ENCODE data around the gene CORO7. TPM values are rescaled to one million over a fixed set of nuclear protein-coding genes. Genes with fewer than 3 reads are reported as not detected.
"Not testable (repeated sequence)": the region's sequence is repeated elsewhere in the genome, so short reads cannot be mapped to it uniquely, and the experiment has no call there.

CORO7 gene
- total RNA-seq, 1 donor from 2014 or later = 45.0 TPM

DNA sequence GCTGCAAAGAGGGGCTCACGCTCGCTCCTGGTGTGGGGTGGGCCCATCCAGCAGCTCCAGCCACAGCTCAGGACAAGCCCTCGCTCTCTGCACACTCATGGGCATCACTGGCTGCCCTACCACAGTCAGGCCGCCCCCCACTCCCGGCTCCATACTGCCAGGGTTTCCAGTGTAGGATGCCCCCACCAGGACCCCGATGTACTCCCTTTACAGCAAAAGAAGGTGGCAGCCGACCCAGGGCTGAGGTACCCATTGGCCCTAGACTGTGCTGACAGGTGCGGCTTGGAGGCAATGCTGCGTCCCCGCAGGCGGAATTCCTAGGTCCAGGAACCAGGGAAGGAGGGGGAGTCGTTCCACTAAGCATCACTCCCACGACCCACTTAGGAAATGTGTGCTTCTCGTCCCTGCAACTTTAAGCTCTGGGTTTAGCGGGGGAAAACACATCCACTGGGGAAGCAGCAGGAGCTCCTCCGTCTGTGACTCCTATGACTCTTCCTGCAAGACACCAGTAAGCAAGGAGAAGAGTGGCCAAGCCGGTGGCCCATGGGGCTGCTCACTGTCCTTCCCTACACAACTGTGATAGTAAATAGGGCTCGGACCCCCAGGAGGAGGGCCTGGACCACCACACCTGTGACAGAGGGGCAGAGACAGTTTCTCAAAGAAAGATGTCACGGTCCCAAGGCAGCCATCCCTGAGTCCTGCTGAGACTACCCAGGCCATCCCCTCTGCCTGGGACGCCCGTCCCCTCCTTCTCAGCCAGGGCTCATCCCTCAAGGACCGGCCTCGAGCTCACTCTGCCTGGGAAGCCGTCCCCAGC, 13.1 kb downstream of the CORO7 start:
- no peak for DNase-seq (ENCODE audit: low spot score)

GRCh38 chr16:4402439-4403132, 13.8 kb downstream of the CORO7 start:
- no peak for DNase-seq (ENCODE audit: low spot score)

- no peak for DNase-seq (ENCODE audit: low spot score)
These were observed 14.9 kb downstream of the CORO7 start for GRCh38 chr16:4401510-4401909.

DNA sequence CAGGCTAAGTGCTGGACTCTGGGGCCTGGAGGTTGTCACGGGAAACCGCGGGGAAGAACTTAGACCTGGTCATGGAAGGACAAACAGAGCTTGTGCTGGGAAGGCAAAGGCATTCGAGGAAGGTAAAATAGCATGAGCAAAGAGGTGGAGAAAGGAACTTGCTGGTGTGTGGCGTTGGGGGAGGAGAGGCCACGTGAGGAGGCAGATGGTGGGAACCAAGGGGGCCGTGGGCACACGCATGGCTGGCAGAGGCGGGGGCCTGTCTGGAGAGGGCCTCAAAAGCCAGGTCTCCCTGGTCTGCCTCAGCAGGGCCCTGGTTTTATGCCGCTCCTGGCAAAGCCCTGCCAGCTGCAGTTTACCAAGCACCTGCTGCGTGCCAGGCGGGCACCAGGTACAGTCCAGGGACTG, 15.3 kb downstream of the CORO7 start:
- DNase-seq (ENCODE audit: low spot score) = no peak

- no peak for DNase-seq (ENCODE audit: low spot score)
These were observed 17.2 kb downstream of the CORO7 start for GRCh38 chr16:4399001-4399730.

DNA sequence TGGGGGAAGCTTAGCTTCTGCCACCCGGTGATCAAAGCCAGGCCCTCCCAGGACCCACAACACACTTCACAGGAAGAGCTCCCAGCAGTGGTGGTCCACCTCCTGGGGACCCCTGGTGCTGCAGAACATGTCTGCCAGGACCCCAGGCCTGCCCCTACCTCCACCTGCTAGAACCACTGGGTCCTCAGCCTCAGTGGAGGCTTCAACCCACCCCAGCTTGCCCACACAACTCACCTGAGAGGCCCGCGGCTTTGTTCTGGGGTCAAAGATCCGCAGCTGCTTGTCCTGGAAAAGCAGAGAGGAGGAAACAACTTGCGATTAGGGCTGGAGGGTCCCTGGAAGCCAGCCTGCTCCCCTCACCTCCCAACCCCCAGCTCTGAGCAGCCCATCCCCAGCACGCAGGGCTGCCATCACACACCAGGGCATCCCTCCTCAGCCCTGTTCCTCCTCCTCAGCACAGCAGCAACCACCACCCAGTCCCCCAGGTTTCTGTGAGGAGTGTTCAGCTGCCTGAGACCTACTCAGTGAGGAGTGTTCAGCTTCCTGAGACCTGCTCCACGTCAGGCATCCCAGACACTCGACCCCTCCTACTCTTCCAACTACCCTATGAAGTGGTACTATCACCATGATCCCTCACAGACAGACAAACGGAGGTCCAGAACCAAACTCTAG, 21.2 kb downstream of the CORO7 start:
- DNase-seq (ENCODE audit: low spot score) = no peak

GRCh38 chr16:4393850-4394249, 22.5 kb downstream of the CORO7 start:
- DNase-seq (ENCODE audit: low spot score) = not testable (repeated sequence)

GRCh38 chr16:4393240-4393600, 23.2 kb downstream of the CORO7 start:
- no peak for DNase-seq (ENCODE audit: low spot score)

- DNase-seq (ENCODE audit: low spot score) = no peak
These were observed 23.8 kb downstream of the CORO7 start for GRCh38 chr16:4392382-4393239.

DNA sequence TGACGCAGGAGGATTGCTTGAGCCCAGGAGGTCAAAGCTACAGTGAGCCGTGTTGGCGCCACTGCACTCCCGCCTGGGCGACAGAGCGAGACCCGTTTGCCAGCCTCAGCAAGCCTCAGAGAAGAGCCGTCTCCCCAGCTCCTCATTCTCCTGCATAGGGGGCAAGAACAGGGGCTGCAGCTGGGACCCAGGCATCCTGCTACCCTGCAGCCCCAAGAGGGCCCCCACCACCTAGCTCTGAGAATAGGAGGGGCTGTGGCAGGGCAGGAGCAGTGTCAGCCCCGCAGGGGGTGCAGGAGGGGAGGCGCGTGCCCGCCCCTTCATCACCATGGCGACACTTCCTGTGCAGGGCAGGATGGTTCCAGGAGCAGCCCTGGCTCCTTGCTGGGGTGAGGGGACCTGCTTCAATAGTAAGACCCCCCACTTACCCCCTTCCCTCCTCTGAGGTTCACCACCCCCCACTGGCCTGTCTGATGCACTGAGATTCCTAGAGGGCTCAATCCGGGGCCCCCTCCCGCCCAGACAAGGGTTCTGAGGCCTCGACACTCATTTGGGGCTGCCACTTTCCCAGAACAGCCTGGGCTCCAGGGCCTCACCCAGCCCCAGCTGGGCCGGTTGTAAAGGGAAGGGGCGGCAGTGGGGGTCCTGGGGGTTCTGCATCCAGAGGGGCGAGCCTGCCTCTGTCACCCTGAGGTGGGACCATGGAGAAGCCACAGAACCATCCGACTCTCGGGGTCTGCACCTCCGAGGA, 24.6 kb downstream of the CORO7 start:
- no peak for DNase-seq (ENCODE audit: low spot score)

DNA sequence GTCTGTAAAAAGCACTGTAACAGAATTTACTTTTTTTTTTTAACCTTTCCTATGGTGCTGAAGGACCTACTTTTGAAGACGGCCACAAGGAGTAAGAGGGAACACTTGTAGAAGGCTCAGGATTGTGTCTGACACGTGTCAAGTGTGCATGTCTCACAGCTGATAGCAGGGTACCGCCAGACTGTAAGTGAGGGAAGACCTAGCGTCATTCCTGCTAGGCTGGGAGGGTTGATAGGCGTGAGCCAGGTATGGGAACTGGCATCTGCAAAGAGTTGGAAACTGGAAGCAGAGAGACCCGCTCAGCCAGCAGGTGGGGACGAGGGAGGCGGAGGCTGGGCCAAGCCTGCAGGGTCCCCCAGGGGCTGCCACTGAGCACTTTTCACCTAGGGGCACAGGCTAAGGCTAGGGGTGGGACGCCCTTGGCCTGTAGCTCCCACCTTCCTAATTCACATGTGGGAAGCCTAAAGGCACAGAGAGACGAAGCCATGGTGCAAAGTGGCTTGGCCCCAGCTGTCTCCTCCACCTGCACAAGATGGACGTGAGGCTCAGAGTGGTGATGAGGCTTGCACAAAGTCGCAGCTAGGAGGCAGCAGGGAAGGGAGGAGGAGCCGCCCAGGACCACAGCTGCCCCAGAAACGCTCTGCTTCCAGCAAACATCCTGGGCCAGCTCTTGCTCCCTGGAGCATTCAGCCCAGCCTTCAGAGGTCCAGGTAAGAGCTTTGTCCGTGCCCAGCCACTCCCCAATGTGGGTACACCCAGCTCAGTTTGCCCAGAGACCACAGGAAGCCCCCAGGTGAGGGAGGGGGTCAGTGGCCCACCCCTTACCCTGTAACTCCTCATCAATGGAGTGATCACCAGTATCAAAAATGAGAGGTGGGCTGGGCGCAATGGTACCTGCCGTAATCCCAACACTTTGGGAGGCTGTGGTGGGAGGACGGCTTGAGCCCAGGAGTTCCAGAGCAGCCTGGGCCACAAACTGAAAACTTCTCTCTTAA, 25.8 kb downstream of the CORO7 start:
- DNase-seq (ENCODE audit: low spot score) = no peak

- no peak for DNase-seq (ENCODE audit: low spot score)
These were observed 27.1 kb downstream of the CORO7 start for GRCh38 chr16:4389051-4389955.

- no peak for DNase-seq (ENCODE audit: low spot score)
These were observed 27.9 kb downstream of the CORO7 start for GRCh38 chr16:4388271-4389021.

- no peak for DNase-seq (ENCODE audit: low spot score)
These were observed 28.6 kb downstream of the CORO7 start for GRCh38 chr16:4387781-4388180.

- DNase-seq (ENCODE audit: low spot score) = no peak
These were observed 29.3 kb downstream of the CORO7 start for GRCh38 chr16:4386951-4387565.

DNA sequence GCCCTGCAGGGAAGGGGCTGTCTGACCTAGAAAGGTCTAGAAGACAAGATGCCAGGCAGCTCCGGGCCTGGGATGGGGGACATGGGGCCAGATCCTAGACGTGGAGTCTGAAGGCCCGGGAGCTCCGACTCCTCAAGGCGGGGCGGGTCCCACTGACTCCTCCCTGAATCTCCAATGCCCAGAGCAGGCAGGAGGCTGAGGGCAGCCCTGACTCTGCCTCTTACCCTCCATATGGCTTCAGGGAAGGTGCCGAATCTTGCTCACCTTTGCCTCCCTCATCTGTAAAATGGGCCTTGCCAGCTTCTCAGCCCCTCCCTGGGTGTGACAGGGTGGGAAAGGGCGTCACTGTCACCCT, 30.0 kb downstream of the CORO7 start:
- no peak for DNase-seq (ENCODE audit: low spot score)

Data from mesenteric fat pad (tissue), 1 donor.